K562 (cell line): ENCODE results near the gene CISD3. TPM values are rescaled to one million over a fixed set of nuclear protein-coding genes. Genes with fewer than 3 reads are reported as not detected.
A peak's percentile ranks its signal among the peaks of the same experiment; 100 is the strongest.

Experiments
- ARHGAP35 ChIP-seq: fragments of 450-650 bp; IDR thresholded peaks from 2 replicates; pipeline ENCODE4 v1.6.1; 2018; ENCODE audit not compliant: partially characterized antibody
- CBX8 ChIP-seq: fragments of 200-600 bp; sonication (generic); IDR thresholded peaks from 2 replicates; pipeline ENCODE4 v1.6.1; 2012; ENCODE audit warnings: borderline replicate concordance, mixed run types, low read depth, mild to moderate bottlenecking, moderate library complexity, mixed read lengths, low read length, control low read depth, inconsistent platforms; ENCODE audit not compliant: poor library complexity, severe bottlenecking; ENCODE audit errors: extremely low read depth
- CEBPG ChIP-seq, 3 experiments: fragments of 200-800 bp in 1 of 3; sonication (Bioruptor generic) in 1 of 3; sonication (generic) in 1 of 3; formaldehyde crosslinking in 1 of 3; IDR thresholded peaks in 2 of 3; conservative IDR thresholded peaks in 1 of 3; 2 replicates each; pipeline versions ENCODE4 v1.6.1 to v1.8.0; 2016 to 2022; ENCODE audit warnings: missing compliant biosample characterization in 2 of 3, missing genetic modification characterization in 2 of 3, mild to moderate bottlenecking in 1 of 3, missing genetic modification reagents in 1 of 3
- CREM ChIP-seq: IDR thresholded peaks from 2 replicates; pipeline ENCODE4 v1.6.1; 2014; ENCODE audit warnings: antibody characterized with exemption, low read depth
- E2F1 ChIP-seq: sonication (generic); formaldehyde crosslinking; IDR thresholded peaks from 2 replicates; pipeline ENCODE4 v1.8.1; 2023; ENCODE audit warnings: mild to moderate bottlenecking, missing genetic modification reagents, moderate library complexity
- E2F4 ChIP-seq: sonication (generic); formaldehyde crosslinking; IDR thresholded peaks from 2 replicates; pipeline ENCODE4 v1.8.0; 2022; ENCODE audit warnings: mild to moderate bottlenecking, low read depth, missing genetic modification reagents
- E2F5 ChIP-seq: sonication (generic); formaldehyde crosslinking; IDR thresholded peaks from 2 replicates; pipeline ENCODE4 v1.8.0; 2022; ENCODE audit warnings: mild to moderate bottlenecking, missing genetic modification reagents
- GTF2A2 ChIP-seq: IDR thresholded peaks from 2 replicates; pipeline ENCODE4 v1.6.1; 2016; ENCODE audit warnings: mild to moderate bottlenecking, missing genetic modification characterization, missing compliant biosample characterization
- HMBOX1 ChIP-seq: sonication (generic); IDR thresholded peaks from 2 replicates; pipeline ENCODE4 v1.6.1; 2016
- HOXB6 ChIP-seq: fragments of 250-450 bp; sonication (Bioruptor Pico); IDR thresholded peaks from 2 replicates; pipeline ENCODE4 v1.5.1; 2022; ENCODE audit warnings: mild to moderate bottlenecking, borderline replicate concordance
- KDM2B ChIP-seq: fragments of 250-450 bp; sonication (Bioruptor Pico); IDR thresholded peaks from 2 replicates; pipeline ENCODE4 v1.8.0; 2021; ENCODE audit warnings: mild to moderate bottlenecking, moderate library complexity
- POU5F1 ChIP-seq: fragments of 150-350 bp; IDR thresholded peaks from 2 replicates; pipeline ENCODE4 v1.6.1; 2014; ENCODE audit warnings: borderline replicate concordance, low read length, low read depth, mild to moderate bottlenecking; ENCODE audit not compliant: partially characterized antibody
- PPARD ChIP-seq: fragments of 250-450 bp; sonication (Bioruptor Pico); IDR thresholded peaks from 2 replicates; pipeline ENCODE4 v1.8.0; 2022; ENCODE audit warnings: inconsistent platforms, mild to moderate bottlenecking, moderate library complexity
- RREB1 ChIP-seq: fragments of 250-450 bp; sonication (Bioruptor Pico); IDR thresholded peaks from 2 replicates; pipeline ENCODE4 v1.4.0; 2020
- ZNF57 ChIP-seq: fragments of 450-650 bp; formaldehyde crosslinking; IDR thresholded peaks from 2 replicates; pipeline ENCODE4 v1.4.0; 2020; ENCODE audit warnings: mild to moderate bottlenecking, moderate library complexity
- ZNF764 ChIP-seq: fragments of 250-450 bp; sonication (Bioruptor Pico); IDR thresholded peaks from 2 replicates; pipeline ENCODE4 v1.4.0; 2020; ENCODE audit warnings: low read depth, mild to moderate bottlenecking, moderate library complexity
- polyA plus RNA-seq, 8 experiments: library from polyadenylated mRNA; depleted of rRNA in 4 of 8; stranded (reverse) in 5 of 8; unstranded in 3 of 8; fragments of >200 nt; fragmentation: Nextera tagmentation in 2 of 8; fragmentation: Illumina TruSeq in 1 of 8; extraction: Ambion mirVana in 2 of 8; extraction: Trizol in 1 of 8; gene quantifications; 2 replicates each; pipeline versions ENCODE4 v1.2.1 to v1.2.3, GENCODE V29; 2011 to 2014; ENCODE audit warnings: inconsistent platforms in 1 of 8, missing spikeins in 1 of 8
- total RNA-seq, 7 experiments: library from RNA; depleted of rRNA in 6 of 7; stranded (reverse); fragments of >200 nt in 6 of 7; fragmentation: Illumina TruSeq in 2 of 7; extraction: Trizol in 2 of 7; gene quantifications; 2 replicates each; pipeline versions ENCODE4 v1.2.1 to v1.2.3, GENCODE V29; 2011 to 2021; ENCODE audit warnings: low replicate concordance in 1 of 7

CISD3 gene
- total and polyA plus RNA-seq, 9 of the 15 experiments (the other 6 are each of a cell fraction or from before 2014, with no cell fraction given): 5.0 to 60.7 (median 15.7) TPM

GRCh38 chr17:38752308-38753070 lies 22.3 kb downstream of the CISD3 start, which contains the start of gene PSMB3 (continued):
- TF ChIP-seq HOXB6 (CRISPR knock-in tag): no peak
- peak; percentile 86 for TF ChIP-seq CREM
- TF ChIP-seq E2F5 (CRISPR knock-in tag): no peak
- TF ChIP-seq ZNF57 (CRISPR knock-in tag): no peak
- peak; percentile 71 for TF ChIP-seq CEBPG (CRISPR knock-in tag; IDR thresholded peaks at IDR 0.05)
- peak in 1 of 2 experiments; percentile 64; a peak in 1 of 4 replicates for TF ChIP-seq CEBPG (tag; conservative IDR thresholded peaks at IDR 0.05 in 1 of 2, IDR thresholded peaks at IDR 0.05 in 1 of 2)
- TF ChIP-seq CBX8: no peak
- TF ChIP-seq E2F4: peak; percentile 92; the same call in 1 of the 2 replicates
- no peak for TF ChIP-seq KDM2B (CRISPR knock-in tag)
- no peak for TF ChIP-seq PPARD (CRISPR knock-in tag)
- TF ChIP-seq GTF2A2 (tag): no peak
- TF ChIP-seq HMBOX1: no peak
- peak; percentile 80 for TF ChIP-seq E2F1 (CRISPR knock-in tag)
- TF ChIP-seq ZNF764 (CRISPR knock-in tag): no peak
- TF ChIP-seq ARHGAP35: no peak
- no peak for TF ChIP-seq POU5F1
- TF ChIP-seq RREB1 (CRISPR knock-in tag): peak; percentile 36; the same call in 1 of the 2 replicates
